Lung (tissue), 12 donors: ENCODE results near the gene PEX14. TPM values are rescaled to one million over a fixed set of nuclear protein-coding genes. Genes with fewer than 3 reads are reported as not detected.

Source experiments
- ATAC-seq: fragments of 200-7000 bp; cut with Tn5 transposase; one replicate; pipeline ENCODE4 v1.9.1; 2020; ENCODE audit warnings: moderate number of reproducible peaks; ENCODE audit not compliant: insufficient read depth, low FRiP score
- DNase-seq, 3 donors: peaks; one replicate each; pipeline ENCODE4 v3.0.0-alpha.2; 2013 to 2017
- H3K27ac ChIP-seq, 2 donors: one replicate each; pipeline ENCODE4 v1.5.1; 2013; ENCODE audit warnings: mild to moderate bottlenecking in 2 of 2, moderate library complexity in 2 of 2, control low read depth in 1 of 2, inconsistent platforms in 1 of 2, low read depth in 1 of 2, low read length in 1 of 2
- H3K27me3 ChIP-seq, 3 donors: one replicate each; pipeline ENCODE4 v1.5.1; 2013; ENCODE audit warnings: low read length in 2 of 3; ENCODE audit not compliant: control insufficient read depth in 3 of 3, insufficient read depth in 3 of 3
- H3K36me3 ChIP-seq, 4 donors: one replicate each; pipeline ENCODE4 v1.5.1; 2013; ENCODE audit warnings: low read length in 4 of 4, mild to moderate bottlenecking in 1 of 4, moderate library complexity in 1 of 4; ENCODE audit not compliant: control insufficient read depth in 4 of 4, insufficient read depth in 4 of 4
- H3K4me1 ChIP-seq, 5 donors: one replicate each; pipeline ENCODE4 v1.5.1; 2013; ENCODE audit warnings: low read length in 5 of 5, mild to moderate bottlenecking in 2 of 5, moderate library complexity in 1 of 5; ENCODE audit not compliant: control insufficient read depth in 5 of 5, insufficient read depth in 5 of 5
- H3K4me3 ChIP-seq: one replicate; pipeline ENCODE4 v1.5.1; 2013; ENCODE audit warnings: mild to moderate bottlenecking, control low read depth, moderate library complexity
- H3K9ac ChIP-seq, 2 donors: one replicate each; pipeline ENCODE4 v1.5.1; 2013; ENCODE audit warnings: low read length in 2 of 2, control low read depth in 1 of 2; ENCODE audit not compliant: insufficient read depth in 1 of 2
- H3K9me3 ChIP-seq, 4 donors: one replicate each; pipeline ENCODE4 v1.5.1; 2013; ENCODE audit warnings: low read length in 3 of 4, mild to moderate bottlenecking in 1 of 4, moderate library complexity in 1 of 4; ENCODE audit not compliant: control insufficient read depth in 4 of 4, insufficient read depth in 3 of 4
- CTCF ChIP-seq: IDR thresholded peaks from 2 replicates; pipeline ENCODE4 v1.5.1; 2012; ENCODE audit warnings: mild to moderate bottlenecking; ENCODE audit errors: control extremely low read depth, extremely low read depth
- WGBS, 2 donors: extraction: QIAGEN DNeasy Blood & Tissue Kit; methylation state at CpG; one replicate each; pipeline ENCODE4 v1.1.7; 2013; 5-methylcytosine and 5-hydroxymethylcytosine counted together
- polyA plus RNA-seq, 2 donors: library from polyadenylated mRNA; stranded (reverse); fragments of 200-250 nt; gene quantifications; one replicate each; pipeline ENCODE4 v1.2.1, GENCODE V29; 2013
- total RNA-seq, 2 donors: library from RNA; depleted of rRNA in 1 of 2; stranded (reverse); fragments of >200 nt in 1 of 2; gene quantifications; one replicate each; pipeline ENCODE4 v1.2.1, GENCODE V29; 2014 to 2021
- donor health status: control.
- donor health status: control.
- donor health status: Bipolar disorder and iron deficiency.
- donor health status: healthy.
- donor health status: DM: yes; HTN: yes; CAD: no.

PEX14 gene
- total and polyA plus RNA-seq, 4 donors, result 18.1 to 29.2 (median 20.8) TPM

GRCh38 chr1:10432910-10433700 lies 41.6 kb upstream of the PEX14 start:
- DNase-seq (no peak), ATAC-seq (no peak)
- no peaks in the 10 kb centered on the region for H3K9me3 ChIP-seq
- WGBS, 2 donors, result 70 to 81% methylated on average over 14 of the region's 14 CpGs
- no peaks in the 10 kb centered on the region for H3K27me3 ChIP-seq
- no peak overlapping the region for H3K4me3 ChIP-seq
- no peak for TF ChIP-seq CTCF
- no peak overlapping the region for H3K9ac ChIP-seq
- H3K36me3 ChIP-seq, result peaks cover 0 to 2% (median 0%) of the 10 kb centered on the region in 4 donors
- H3K4me1 ChIP-seq, result peaks cover 0 to 20% (median 3%) of the 10 kb centered on the region in 5 donors
- no peak overlapping the region for H3K27ac ChIP-seq

GRCh38 chr1:10433790-10434189 lies 41.0 kb upstream of the PEX14 start:
- TF ChIP-seq CTCF, result no peak
- Histone ChIP-seq H3K4me3 (no peak overlapping the region), H3K27ac (no peak overlapping the region), H3K27me3 (no peaks in the 10 kb centered on the region), H3K36me3 (peaks cover 0 to 2% (median 0%) of the 10 kb centered on the region in 4 donors), H3K9me3 (no peaks in the 10 kb centered on the region), H3K4me1 (peaks cover 0 to 24% (median 3%) of the 10 kb centered on the region in 5 donors), H3K9ac (no peak overlapping the region)
- 79 to 91% methylated on average over 11 of the region's 11 CpGs for WGBS, 2 donors
- DNase-seq (no peak), ATAC-seq (no peak)

GRCh38 chr1:10434590-10434989 lies 40.2 kb upstream of the PEX14 start:
- TF ChIP-seq CTCF, result no peak
- H3K4me3 ChIP-seq, result no peak overlapping the region
- no peak overlapping the region for H3K27ac ChIP-seq

GRCh38 chr1:10437052-10437451 lies 37.7 kb upstream of the PEX14 start:
- Histone ChIP-seq H3K36me3 (peaks cover 0 to 2% (median 0%) of the 10 kb centered on the region in 4 donors), H3K4me3 (no peak overlapping the region), H3K27me3 (no peaks in the 10 kb centered on the region), H3K9ac (no peak overlapping the region), H3K4me1 (peaks cover 0 to 13% (median 0%) of the 10 kb centered on the region in 5 donors), H3K27ac (no peak overlapping the region), H3K9me3 (no peaks in the 10 kb centered on the region)
- WGBS, 2 donors, result 94 to 99% methylated on average over 1 of the region's 1 CpG
- ATAC-seq, result no peak
- no peak for DNase-seq
- TF ChIP-seq CTCF, result no peak

More at GRCh38 chr1:10434590-10434989, 40.2 kb upstream of the PEX14 start:
- no peaks in the 10 kb centered on the region for H3K9me3 ChIP-seq
- peaks cover 0 to 25% (median 3%) of the 10 kb centered on the region in 5 donors for H3K4me1 ChIP-seq
- 96 to 97% methylated on average over 5 of the region's 5 CpGs for WGBS, 2 donors
- H3K36me3 ChIP-seq, result peaks cover 0 to 2% (median 0%) of the 10 kb centered on the region in 4 donors
- ATAC-seq, result no peak
- no peaks in the 10 kb centered on the region for H3K27me3 ChIP-seq
- no peak overlapping the region for H3K9ac ChIP-seq
- DNase-seq, result no peak
